ENCODE measurements around the gene FLVCR2. TPM values are rescaled to one million over a fixed set of nuclear protein-coding genes. Genes with fewer than 3 reads are reported as not detected.

The FLVCR2 gene
- total and polyA plus RNA-seq, 5 donors from 2014 or later, result 4.4 to 7.7 (median 5.4) TPM

- Mint-ChIP-seq H3K9me3 (no peaks in the 10 kb centered on the region), H3K4me1 (peaks cover 15 to 80% (median 65%) of the 10 kb centered on the region in 4 donors), H3K36me3 (peaks cover 11% of the 10 kb centered on the region), H3K27me3 (peaks cover 4% of the 10 kb centered on the region), H3K27ac (peak overlapping the region; percentile 92 to 99 (median 98)), H3K4me3 (peak overlapping the region; percentile 78 to 89 (median 82))
- H3K9me3 ChIP-seq (ENCODE audit: control insufficient read depth in 2 of 2, low read length in 2 of 2), result no peaks in the 10 kb centered on the region
- H3K27ac ChIP-seq (ENCODE audit: insufficient read depth, low read length, poor library complexity, severe bottlenecking), result peak overlapping the region; percentile 96
- DNase-seq (peak in 2 of 3 donors; percentile 59 to 61), ATAC-seq (ENCODE audit: low read depth in 2 of 2) (peak; percentile 11 to 17)
- H3K27me3 ChIP-seq (ENCODE audit: control insufficient read depth, insufficient read depth, low read length), result no peaks in the 10 kb centered on the region
- peaks cover 83% of the 10 kb centered on the region for H3K4me1 ChIP-seq (ENCODE audit: control insufficient read depth, insufficient read depth, low read length, poor library complexity, severe bottlenecking)
- peak overlapping the region; percentile 58 for H3K4me3 ChIP-seq (ENCODE audit: low read depth, low read length)
- H3K36me3 ChIP-seq (ENCODE audit: control insufficient read depth, insufficient read depth, low read length), result peaks cover 14% of the 10 kb centered on the region
Observed at GRCh38 chr14:75539561-75540478, 38.6 kb upstream of the FLVCR2 start.

GRCh38 chr14:75540479-75540851 is 38.0 kb upstream of the FLVCR2 start:
- Mint-ChIP-seq H3K27ac (peak overlapping the region; percentile 92 to 99 (median 98)), H3K27me3 (peaks cover 4% of the 10 kb centered on the region), H3K36me3 (peaks cover 11% of the 10 kb centered on the region), H3K4me1 (peaks cover 12 to 81% (median 62%) of the 10 kb centered on the region in 4 donors), H3K9me3 (no peaks in the 10 kb centered on the region), H3K4me3 (peak overlapping the region; percentile 52 to 89 (median 82))
- Histone ChIP-seq H3K36me3 (ENCODE audit: control insufficient read depth, insufficient read depth, low read length) (peaks cover 12% of the 10 kb centered on the region), H3K27ac (ENCODE audit: insufficient read depth, low read length, poor library complexity, severe bottlenecking) (peak overlapping the region; percentile 96), H3K4me3 (ENCODE audit: low read depth, low read length) (peak overlapping the region; percentile 37), H3K9me3 (ENCODE audit: control insufficient read depth in 2 of 2, low read length in 2 of 2) (no peaks in the 10 kb centered on the region), H3K4me1 (ENCODE audit: control insufficient read depth, insufficient read depth, low read length, poor library complexity, severe bottlenecking) (peaks cover 83% of the 10 kb centered on the region), H3K27me3 (ENCODE audit: control insufficient read depth, insufficient read depth, low read length) (no peaks in the 10 kb centered on the region)
- ATAC-seq (ENCODE audit: low read depth in 2 of 2) (no peak), DNase-seq (no peak)

GRCh38 chr14:75542588-75543091 is 35.8 kb upstream of the FLVCR2 start:
- ATAC-seq (ENCODE audit: low read depth in 2 of 2) (peak; percentile 78 to 79), DNase-seq (peak; percentile 56 to 72 (median 59))
- peak overlapping the region; percentile 87 to 95 (median 88) for H3K4me3 Mint-ChIP-seq
- H3K27me3 Mint-ChIP-seq, result peaks cover 4% of the 10 kb centered on the region
- peaks cover 6 to 81% (median 54%) of the 10 kb centered on the region in 4 donors for H3K4me1 Mint-ChIP-seq
- H3K9me3 ChIP-seq (ENCODE audit: control insufficient read depth in 2 of 2, low read length in 2 of 2), result no peaks in the 10 kb centered on the region
- no peaks in the 10 kb centered on the region for H3K9me3 Mint-ChIP-seq
- H3K36me3 ChIP-seq (ENCODE audit: control insufficient read depth, insufficient read depth, low read length), result peaks cover 17% of the 10 kb centered on the region
- H3K27ac ChIP-seq (ENCODE audit: insufficient read depth, low read length, poor library complexity, severe bottlenecking), result peak overlapping the region; percentile 96
- H3K27me3 ChIP-seq (ENCODE audit: control insufficient read depth, insufficient read depth, low read length), result no peaks in the 10 kb centered on the region
- H3K36me3 Mint-ChIP-seq, result peaks cover 14% of the 10 kb centered on the region
- peak overlapping the region; percentile 75 for H3K4me3 ChIP-seq (ENCODE audit: low read depth, low read length)
- H3K27ac Mint-ChIP-seq, result peak overlapping the region; percentile 92 to 99 (median 98)
- H3K4me1 ChIP-seq (ENCODE audit: control insufficient read depth, insufficient read depth, low read length, poor library complexity, severe bottlenecking), result peaks cover 70% of the 10 kb centered on the region

- H3K4me3 ChIP-seq (ENCODE audit: low read depth, low read length), result peak overlapping the region; percentile 75
- no peaks in the 10 kb centered on the region for H3K27me3 ChIP-seq (ENCODE audit: control insufficient read depth, insufficient read depth, low read length)
- DNase-seq, result peak in 2 of 3 donors; percentile 68 to 72
- ATAC-seq (ENCODE audit: low read depth in 2 of 2), result peak; percentile 38 to 53
- Mint-ChIP-seq H3K27me3 (peaks cover 4% of the 10 kb centered on the region), H3K27ac (peak overlapping the region; percentile 92 to 99 (median 98)), H3K4me1 (peaks cover 6 to 83% (median 56%) of the 10 kb centered on the region in 4 donors), H3K4me3 (peak overlapping the region; percentile 87 to 95 (median 88)), H3K9me3 (no peaks in the 10 kb centered on the region), H3K36me3 (peaks cover 19% of the 10 kb centered on the region)
- H3K9me3 ChIP-seq (ENCODE audit: control insufficient read depth in 2 of 2, low read length in 2 of 2), result no peaks in the 10 kb centered on the region
- peaks cover 66% of the 10 kb centered on the region for H3K4me1 ChIP-seq (ENCODE audit: control insufficient read depth, insufficient read depth, low read length, poor library complexity, severe bottlenecking)
- peaks cover 23% of the 10 kb centered on the region for H3K36me3 ChIP-seq (ENCODE audit: control insufficient read depth, insufficient read depth, low read length)
- H3K27ac ChIP-seq (ENCODE audit: insufficient read depth, low read length, poor library complexity, severe bottlenecking), result peak overlapping the region; percentile 96
Observed at GRCh38 chr14:75543253-75543652, 35.2 kb upstream of the FLVCR2 start.

- Mint-ChIP-seq H3K4me3 (peak overlapping the region in 2 of 4 donors; percentile 13 to 87), H3K4me1 (peaks cover 6 to 83% (median 56%) of the 10 kb centered on the region in 4 donors)
Observed at GRCh38 chr14:75543786-75544185, 34.6 kb upstream of the FLVCR2 start.

GRCh38 chr14:75545907-75546306 is 32.5 kb upstream of the FLVCR2 start:
- H3K36me3 Mint-ChIP-seq, result peaks cover 23% of the 10 kb centered on the region
- H3K4me3 Mint-ChIP-seq, result peak overlapping the region in 2 of 4 donors; percentile 32 to 48
- ATAC-seq (ENCODE audit: low read depth in 2 of 2), result no peak
- Histone ChIP-seq H3K4me3 (ENCODE audit: low read depth, low read length) (no peak overlapping the region), H3K27me3 (ENCODE audit: control insufficient read depth, insufficient read depth, low read length) (no peaks in the 10 kb centered on the region), H3K9me3 (ENCODE audit: control insufficient read depth in 2 of 2, low read length in 2 of 2) (no peaks in the 10 kb centered on the region), H3K27ac (ENCODE audit: insufficient read depth, low read length, poor library complexity, severe bottlenecking) (no peak overlapping the region), H3K36me3 (ENCODE audit: control insufficient read depth, insufficient read depth, low read length) (peaks cover 23% of the 10 kb centered on the region), H3K4me1 (ENCODE audit: control insufficient read depth, insufficient read depth, low read length, poor library complexity, severe bottlenecking) (peaks cover 50% of the 10 kb centered on the region)
- H3K27me3 Mint-ChIP-seq, result peaks cover 4% of the 10 kb centered on the region
- no peak for DNase-seq
- H3K4me1 Mint-ChIP-seq, result peaks cover 6 to 78% (median 45%) of the 10 kb centered on the region in 4 donors
- H3K27ac Mint-ChIP-seq, result peak overlapping the region in 2 of 3 donors; percentile 38 to 90
- no peaks in the 10 kb centered on the region for H3K9me3 Mint-ChIP-seq

More at GRCh38 chr14:75543786-75544185, 34.6 kb upstream of the FLVCR2 start:
- peaks cover 4% of the 10 kb centered on the region for H3K27me3 Mint-ChIP-seq
- ATAC-seq (ENCODE audit: low read depth in 2 of 2) (no peak), DNase-seq (no peak)
- peak overlapping the region; percentile 75 for H3K4me3 ChIP-seq (ENCODE audit: low read depth, low read length)
- peaks cover 63% of the 10 kb centered on the region for H3K4me1 ChIP-seq (ENCODE audit: control insufficient read depth, insufficient read depth, low read length, poor library complexity, severe bottlenecking)
- no peaks in the 10 kb centered on the region for H3K9me3 Mint-ChIP-seq
- no peaks in the 10 kb centered on the region for H3K27me3 ChIP-seq (ENCODE audit: control insufficient read depth, insufficient read depth, low read length)
- H3K9me3 ChIP-seq (ENCODE audit: control insufficient read depth in 2 of 2, low read length in 2 of 2), result no peaks in the 10 kb centered on the region
- peak overlapping the region; percentile 96 for H3K27ac ChIP-seq (ENCODE audit: insufficient read depth, low read length, poor library complexity, severe bottlenecking)
- peak overlapping the region; percentile 75 to 99 (median 98) for H3K27ac Mint-ChIP-seq
- H3K36me3 ChIP-seq (ENCODE audit: control insufficient read depth, insufficient read depth, low read length), result peaks cover 23% of the 10 kb centered on the region
- H3K36me3 Mint-ChIP-seq, result peaks cover 23% of the 10 kb centered on the region

- Mint-ChIP-seq H3K9me3 (no peaks in the 10 kb centered on the region), H3K4me1 (peaks cover 4 to 71% (median 36%) of the 10 kb centered on the region in 4 donors), H3K4me3 (peak overlapping the region in 2 of 4 donors; percentile 67 to 68), H3K27me3 (peaks cover 4% of the 10 kb centered on the region), H3K27ac (peak overlapping the region in 2 of 3 donors; percentile 58 to 76), H3K36me3 (peaks cover 23% of the 10 kb centered on the region)
- Histone ChIP-seq H3K27me3 (ENCODE audit: control insufficient read depth, insufficient read depth, low read length) (no peaks in the 10 kb centered on the region), H3K9me3 (ENCODE audit: control insufficient read depth in 2 of 2, low read length in 2 of 2) (no peaks in the 10 kb centered on the region), H3K36me3 (ENCODE audit: control insufficient read depth, insufficient read depth, low read length) (peaks cover 23% of the 10 kb centered on the region), H3K4me3 (ENCODE audit: low read depth, low read length) (no peak overlapping the region), H3K27ac (ENCODE audit: insufficient read depth, low read length, poor library complexity, severe bottlenecking) (no peak overlapping the region), H3K4me1 (ENCODE audit: control insufficient read depth, insufficient read depth, low read length, poor library complexity, severe bottlenecking) (peaks cover 32% of the 10 kb centered on the region)
- ATAC-seq (ENCODE audit: low read depth in 2 of 2), result no peak
- DNase-seq, result no peak
Observed at GRCh38 chr14:75547552-75548250, 30.7 kb upstream of the FLVCR2 start.
